Stimulated activated naive CD4-positive, alpha-beta T cell (primary cell): ENCODE results near the gene TMEM267.
"Not testable (repeated sequence)": the region's sequence is repeated elsewhere in the genome, so short reads cannot be mapped to it uniquely, and the experiment has no call there.

ENCODE experiments used
- DNase-seq, 6 experiments: peaks; one replicate each; lab custom pipeline; 2025; lab: John Stamatoyannopoulos, UW

Gene TMEM267

DNA sequence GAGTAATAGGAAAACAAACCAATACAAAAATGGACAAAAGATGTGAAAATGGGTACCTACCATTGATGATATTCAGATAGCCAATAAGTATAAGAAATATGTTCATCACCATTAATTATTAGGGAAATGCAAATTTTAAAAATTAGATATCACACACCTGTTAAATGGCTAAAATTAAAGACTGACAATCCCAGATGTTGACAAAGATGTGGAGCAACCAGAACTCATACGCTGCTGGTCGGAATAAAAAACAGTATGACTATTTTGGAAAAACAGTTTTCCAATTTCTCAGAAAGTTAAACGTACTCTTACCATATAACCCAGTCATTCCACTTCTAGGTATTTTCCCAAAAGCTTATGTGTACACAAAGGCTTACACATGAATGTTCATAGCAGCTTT lies 27.1 kb downstream of the TMEM267 start:
- DNase-seq = no peak

GRCh38 chr5:43441575-43441974 lies 42.1 kb downstream of the TMEM267 start:
- DNase-seq = not testable (repeated sequence)

DNA sequence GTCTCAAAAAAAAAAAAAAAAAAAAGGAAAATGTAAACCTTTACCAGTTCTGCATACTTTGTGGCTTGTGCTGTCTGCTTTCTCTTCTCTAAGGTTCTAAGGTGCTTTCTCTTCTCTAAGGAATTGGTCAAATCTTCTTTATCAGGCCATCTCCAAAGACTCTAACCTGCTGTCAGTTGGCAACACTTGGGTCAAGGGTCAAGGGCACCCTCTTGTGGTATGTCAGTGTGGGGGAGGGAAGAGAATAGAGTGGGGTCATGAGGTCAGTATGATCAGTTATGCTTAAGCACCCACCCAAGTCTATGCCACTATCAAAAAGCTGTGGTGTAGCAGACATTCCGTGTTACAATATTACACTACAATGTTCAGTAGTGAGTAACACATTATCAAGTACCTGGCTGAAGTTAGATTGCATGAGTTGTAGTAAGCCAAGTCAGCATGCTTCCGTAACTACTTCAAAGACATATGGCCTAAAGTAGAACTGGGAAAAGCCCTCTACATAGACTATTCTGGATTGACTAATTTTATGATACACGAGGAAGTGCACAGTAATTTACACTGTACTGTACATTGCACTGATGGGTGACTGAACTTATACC lies 46.5 kb downstream of the TMEM267 start:
- DNase-seq = no peak

DNA sequence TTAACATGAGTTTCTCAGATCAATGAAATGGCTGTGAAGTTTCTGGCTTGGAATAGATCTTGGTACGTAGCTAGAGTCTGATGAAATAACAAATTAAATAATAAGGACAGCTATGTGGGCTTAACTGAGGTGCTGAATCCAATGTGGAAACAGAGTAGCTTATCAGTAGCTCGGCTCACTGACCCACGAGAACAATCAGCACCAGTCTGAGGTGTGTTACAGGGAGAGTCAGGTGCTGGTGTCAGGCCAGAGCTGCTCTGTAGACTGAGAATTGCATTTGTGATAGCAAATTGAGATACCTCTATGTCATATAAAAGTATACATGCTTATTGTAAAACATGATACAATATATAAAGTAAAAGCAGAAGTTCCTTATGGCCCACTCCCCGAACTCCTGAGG lies 50.3 kb downstream of the TMEM267 start:
- no peak for DNase-seq

- no peak for DNase-seq
Observed at GRCh38 chr5:43432486-43433375, 50.9 kb downstream of the TMEM267 start.

DNA sequence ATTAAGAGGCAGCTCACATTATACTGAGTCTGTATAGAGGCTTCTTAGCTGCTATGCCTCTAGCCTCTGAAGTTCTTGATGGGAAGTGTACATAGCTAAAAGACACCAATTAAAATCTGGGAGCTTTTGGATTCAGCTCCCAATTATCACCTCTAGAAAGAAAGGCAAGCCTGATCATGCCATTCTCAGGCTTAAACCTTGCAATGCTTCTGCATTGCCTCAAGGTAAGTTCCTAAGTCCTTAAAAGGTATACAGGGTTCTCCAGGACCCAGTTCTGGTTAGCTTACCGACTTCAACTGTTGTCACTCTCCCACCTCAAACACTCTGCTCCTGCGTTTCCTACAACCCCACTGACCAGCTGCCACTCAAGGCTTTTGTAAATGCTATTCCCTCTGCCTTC lies 54.0 kb downstream of the TMEM267 start:
- DNase-seq = no peak

DNA sequence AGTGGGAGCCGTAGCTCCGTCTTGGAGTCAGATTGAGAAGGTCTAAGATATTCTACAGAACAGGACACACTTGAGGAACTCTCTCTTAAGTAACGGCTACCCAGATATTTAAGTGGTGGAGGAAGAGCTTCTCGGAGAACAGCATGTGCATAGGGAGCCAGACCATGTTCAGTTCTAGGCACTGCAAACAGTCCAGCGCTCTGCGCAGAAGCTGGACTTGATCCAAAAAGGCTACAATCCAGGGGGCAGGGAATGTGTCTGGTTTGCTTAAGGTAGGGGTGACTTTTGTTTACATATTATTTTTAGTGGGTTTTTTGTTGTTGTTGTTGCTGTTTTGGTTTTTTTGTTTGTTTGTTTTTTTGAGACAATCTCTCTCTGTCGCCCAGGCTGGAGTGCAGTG lies 54.6 kb downstream of the TMEM267 start:
- no peak for DNase-seq

DNA sequence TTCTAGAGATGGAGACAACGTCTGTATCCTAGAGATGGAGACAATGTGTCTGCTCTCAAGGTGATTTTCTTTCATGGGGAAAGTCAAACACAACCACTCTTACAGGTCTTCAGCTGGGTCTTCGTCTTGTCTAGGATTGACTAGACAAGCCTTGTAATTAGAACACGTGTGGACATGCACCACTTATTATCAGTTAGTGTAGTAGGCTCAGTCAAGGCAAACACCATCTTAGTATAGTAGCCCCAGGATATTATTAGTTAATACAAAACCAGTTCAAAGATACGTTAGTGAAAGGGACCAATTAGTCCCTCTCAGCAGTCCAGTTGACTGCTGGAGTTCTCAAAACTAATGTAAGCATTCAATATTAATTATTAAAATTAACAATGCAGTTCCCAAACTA lies 56.4 kb downstream of the TMEM267 start:
- DNase-seq = no peak

GRCh38 chr5:43425983-43426382 lies 57.7 kb downstream of the TMEM267 start:
- no peak for DNase-seq

GRCh38 chr5:43423086-43423485 lies 60.6 kb downstream of the TMEM267 start:
- not testable (repeated sequence) for DNase-seq

- no peak for DNase-seq
Observed at GRCh38 chr5:43422143-43422542, 61.5 kb downstream of the TMEM267 start.

DNA sequence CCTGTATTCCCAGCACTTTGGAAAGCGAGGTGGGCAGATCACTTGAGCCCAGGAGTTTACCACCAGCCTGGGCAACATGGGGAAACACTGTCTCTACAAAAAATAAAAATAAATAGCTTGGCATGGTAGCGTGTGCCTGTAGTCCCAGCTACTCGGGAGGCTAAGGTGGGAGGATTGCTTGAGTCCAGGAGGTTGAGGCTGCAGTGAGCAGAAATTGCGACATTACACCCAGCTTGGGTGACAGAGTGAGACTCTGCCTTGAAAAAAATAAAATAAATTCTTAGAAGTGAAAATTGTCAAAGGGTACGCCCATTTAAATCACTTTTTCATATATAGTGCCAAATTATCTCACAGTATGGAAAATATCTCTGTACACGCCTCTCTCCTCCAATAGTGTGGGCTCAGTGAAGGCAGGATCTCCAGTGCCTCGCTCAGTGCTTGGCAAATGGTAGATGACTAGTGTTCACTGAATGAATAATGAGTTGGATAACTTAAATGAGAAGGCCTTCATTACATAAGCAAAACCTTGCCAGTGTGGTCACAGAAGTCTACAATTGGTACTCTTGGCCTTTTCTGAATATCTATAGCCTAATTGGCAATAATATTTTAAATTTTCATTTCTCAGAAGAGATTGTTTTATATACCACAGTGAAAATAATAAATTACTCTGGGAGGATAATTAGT lies 62.1 kb downstream of the TMEM267 start:
- DNase-seq = no peak

DNA sequence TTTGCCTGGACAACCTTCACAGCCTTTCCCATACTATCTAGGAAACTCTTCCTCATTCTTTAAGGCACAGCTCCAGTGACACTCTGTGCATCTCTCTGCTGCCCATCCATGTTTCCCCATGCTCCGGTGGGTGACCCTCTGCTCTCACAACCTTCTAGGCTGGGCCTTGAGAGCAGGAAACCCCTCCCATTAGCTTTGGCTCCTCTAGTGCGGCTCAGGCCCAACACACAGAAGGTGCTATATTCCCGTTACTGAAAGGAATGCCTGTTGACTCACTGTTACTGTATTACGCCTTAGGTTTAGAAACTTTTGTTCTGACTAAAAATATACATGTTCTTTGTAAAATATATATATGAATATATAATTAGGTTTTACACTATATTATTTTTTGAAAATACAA lies 63.4 kb downstream of the TMEM267 start:
- DNase-seq = no peak

DNA sequence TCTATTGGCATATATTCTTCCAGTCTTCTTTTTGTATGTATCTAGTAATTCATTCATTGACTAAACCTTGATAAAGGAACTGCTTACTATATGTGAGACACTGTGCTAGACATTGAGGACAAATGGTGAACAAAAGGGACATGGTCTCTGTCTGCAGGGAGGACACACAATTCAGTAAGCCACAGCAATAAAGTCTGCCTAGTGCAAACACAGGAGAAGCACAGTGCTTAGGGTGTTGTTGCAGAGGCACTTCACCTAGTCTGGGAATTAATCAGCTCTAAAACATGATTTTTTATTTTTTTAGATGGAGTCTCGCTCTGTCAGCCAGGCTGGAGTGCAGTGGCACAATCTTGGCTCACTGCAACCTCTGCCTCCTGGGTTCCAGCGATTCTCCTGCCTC lies 65.1 kb downstream of the TMEM267 start:
- DNase-seq = no peak

DNA sequence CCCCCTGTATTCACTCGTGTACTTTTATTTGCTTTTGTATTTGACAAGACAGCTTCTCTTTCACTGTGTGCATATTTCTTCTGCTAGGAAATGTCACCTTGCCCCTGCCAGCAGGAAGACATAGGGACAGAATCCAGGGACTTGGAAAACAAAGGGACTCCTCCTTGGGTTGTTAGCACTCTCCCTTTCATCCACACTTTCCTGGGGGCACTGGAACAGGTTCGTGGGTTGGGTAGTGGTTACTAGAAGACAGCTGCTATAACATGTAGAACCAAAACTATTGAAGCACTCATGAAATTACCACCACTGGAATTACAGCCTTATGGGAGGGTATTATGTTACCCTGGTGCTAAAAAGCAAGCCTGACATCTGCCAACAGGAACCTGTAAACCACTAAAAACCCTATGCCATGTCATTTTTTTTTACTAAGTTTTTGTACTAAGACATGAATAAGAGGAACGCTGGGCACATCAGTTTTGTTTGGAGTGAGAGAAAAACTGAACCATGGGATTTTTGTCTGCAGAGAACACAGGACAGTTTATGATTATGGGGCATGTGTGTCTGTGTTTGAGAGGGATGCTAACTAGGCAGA lies 66.8 kb downstream of the TMEM267 start:
- no peak for DNase-seq

DNA sequence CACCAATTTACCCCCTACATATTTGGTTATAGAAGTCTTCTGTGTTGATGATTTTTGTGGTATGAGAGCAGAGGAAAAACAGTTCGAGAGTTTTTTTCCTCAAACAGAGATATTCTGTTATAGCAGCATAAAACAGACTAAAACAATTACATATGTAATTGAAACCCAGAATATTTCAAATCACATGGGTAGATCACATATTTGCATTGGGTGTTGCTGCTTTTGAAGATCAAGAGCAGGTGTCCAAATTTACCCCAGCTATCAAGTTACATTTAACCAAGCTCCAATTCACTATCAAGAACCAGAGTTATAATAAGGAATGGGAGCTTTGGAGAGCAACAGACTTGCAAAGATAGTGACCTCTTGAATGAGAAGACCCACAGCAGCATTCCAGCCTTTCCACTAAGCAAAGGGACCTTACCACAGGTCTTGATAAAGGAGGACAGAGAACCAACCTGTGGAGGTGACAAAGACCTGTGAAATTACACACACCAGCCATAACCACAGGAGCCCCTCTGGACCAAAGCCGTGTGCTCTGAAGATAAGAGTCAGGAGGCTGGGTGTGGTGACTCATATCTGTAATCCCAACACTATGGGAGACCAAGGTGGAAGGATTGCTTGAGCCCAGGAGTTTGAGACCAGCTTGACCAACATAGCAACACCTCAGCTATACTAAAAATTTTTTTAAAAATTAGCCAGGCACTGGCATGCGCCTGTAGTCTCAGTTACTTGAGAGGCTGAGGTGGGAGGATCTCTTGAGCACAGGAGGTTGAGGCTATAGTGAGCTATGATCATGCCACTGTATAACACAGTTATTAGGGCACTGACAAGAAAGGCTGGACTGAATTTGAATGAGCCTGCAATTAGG lies 67.5 kb downstream of the TMEM267 start:
- no peak for DNase-seq

DNA sequence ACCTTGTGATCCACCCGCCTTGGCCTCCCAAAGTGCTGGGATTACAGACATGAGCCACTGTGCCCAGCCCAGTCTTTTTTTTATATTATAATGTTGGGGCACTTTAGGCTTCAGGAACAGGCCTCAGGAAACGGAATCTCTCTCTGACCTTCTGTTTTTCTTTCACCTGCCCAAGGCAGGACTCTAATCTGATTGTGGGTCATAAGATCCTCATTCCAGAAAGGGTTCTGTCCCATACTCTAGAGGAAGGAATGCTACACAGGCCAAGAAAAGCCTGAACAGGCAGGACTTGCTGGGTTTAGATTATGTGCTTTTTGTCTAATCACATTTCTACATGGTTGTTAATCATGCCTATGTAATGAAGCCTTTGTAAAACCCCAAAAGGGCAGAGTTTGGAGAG lies 69.7 kb downstream of the TMEM267 start:
- no peak for DNase-seq

DNA sequence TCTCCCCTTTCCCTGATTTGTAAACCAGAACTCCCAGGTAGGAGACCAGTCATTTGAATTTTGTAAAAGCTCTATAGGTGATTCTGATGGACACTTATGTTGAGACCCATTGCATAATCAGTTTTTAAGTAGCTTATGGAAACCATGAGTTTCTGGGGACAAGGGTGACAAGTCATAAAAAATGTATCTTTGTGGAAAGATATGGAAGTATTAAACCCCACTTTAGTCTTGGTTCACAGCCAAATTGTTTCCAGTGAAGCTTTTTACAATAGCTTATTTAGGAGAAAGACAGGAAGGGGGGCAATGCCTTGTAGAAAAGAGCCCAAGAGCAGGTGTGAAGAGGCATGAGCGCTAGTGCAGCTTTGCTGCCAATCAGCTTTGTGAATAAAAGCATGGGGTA lies 71.0 kb downstream of the TMEM267 start:
- DNase-seq = no peak

DNA sequence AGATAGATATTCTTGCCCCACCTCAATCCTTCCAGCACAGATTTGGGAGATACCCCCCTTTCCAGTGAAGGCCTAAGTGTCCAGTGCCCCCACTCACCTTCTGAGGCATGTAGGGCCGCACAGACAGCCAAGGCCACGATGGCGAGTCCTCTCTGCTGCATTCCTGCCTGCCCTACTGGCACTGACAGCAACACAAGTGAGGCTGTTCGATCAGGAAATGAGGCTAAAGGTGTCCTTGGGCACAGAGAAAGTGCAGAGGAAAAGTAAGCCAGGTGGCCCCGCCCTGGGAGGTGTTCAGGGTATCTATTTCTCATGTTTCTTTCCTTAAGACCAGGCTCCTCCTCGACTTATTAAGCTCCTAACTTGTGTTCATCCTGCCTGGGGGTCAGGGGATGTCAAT lies 71.5 kb downstream of the TMEM267 start, which contains the start of gene CCL28:
TSS of gene CCL28 (minus strand) at position 236 of the 400 bp plus-strand sequence. CDS start at position 161, 75 bp downstream.
- no peak for DNase-seq

GRCh38 chr5:43411495-43411894 lies 72.2 kb downstream of the TMEM267 start:
- no peak for DNase-seq

GRCh38 chr5:43410414-43410813 lies 73.3 kb downstream of the TMEM267 start:
- no peak for DNase-seq
